Effector CD8-positive, alpha-beta T cell (primary cell): ENCODE measurements around the gene TMEM178A.
"Not testable (repeated sequence)": the region's sequence is repeated elsewhere in the genome, so short reads cannot be mapped to it uniquely, and the experiment has no call there.

Experiments used
- DNase-seq: peaks from one replicate; lab custom pipeline; 2025; lab: John Stamatoyannopoulos, UW

Gene TMEM178A

DNA sequence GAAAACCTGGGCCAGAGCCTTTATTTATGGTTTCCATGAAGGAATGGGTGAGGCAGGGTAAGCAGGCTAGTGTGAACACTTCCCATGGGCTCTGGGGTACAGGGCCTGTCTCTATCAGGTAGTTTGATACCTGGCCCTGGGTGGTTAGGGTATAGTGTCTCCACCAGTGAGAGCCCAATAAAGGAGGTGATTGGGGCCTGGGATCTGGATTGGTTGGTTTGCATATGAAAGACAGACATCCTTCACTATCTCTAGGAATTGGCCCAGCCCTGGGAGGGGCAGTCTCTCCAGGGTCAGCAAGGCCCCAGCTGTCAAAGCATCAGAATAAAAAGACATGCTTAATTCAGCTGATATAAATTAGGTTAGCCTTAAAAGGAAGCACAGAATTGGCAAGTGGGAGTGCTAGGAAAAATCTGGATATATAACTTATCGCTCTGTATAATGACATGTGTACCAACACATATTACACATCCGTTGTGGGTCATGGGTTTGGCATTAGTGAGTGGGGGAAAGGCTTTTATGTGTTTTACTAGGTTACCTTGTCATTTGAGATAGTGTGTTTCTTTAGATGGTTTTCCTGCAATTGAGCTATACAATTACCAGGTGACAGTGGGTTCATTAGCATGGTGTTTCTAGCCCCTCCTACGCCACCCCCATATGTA lies 18.5 kb upstream of the TMEM178A start:
- DNase-seq = no peak

DNA sequence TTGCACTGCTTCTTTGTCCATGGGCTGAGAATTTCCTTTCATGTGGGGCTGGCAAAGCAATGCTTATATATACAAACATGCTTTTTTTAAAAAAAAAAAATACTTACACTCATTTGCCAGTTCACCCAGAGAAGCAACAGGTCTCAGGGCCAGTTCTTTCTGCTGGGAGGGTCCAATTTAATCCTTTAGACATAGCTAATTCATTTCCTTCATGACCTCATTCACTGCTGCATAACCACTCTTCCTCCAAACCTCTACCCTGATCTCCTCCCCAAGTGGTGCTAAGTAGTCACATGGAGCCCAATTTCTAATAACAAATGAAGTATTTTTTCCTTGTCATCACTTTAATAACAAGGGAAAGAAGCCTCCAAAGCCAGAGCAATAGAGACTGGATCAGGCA lies 17.1 kb upstream of the TMEM178A start:
- no peak for DNase-seq

DNA sequence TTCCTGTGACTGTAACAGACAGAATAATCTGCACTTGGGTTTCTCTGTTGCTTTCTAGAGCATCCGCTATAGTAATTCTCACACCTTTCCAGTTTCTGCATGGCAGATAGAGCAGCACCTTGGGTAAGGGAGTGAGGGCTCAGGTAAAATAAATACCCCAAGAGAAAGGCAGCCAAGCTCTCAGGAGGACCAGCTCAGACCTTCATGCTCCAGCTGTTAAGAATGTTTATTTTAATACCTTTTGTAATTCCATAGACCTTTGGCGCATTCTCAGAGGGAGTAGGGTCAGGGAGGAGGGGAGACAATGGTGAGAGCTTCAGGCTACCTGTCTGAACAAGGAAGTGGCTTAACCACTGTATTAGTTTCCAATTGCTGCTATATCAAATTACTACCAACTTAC lies 16.2 kb upstream of the TMEM178A start:
- DNase-seq = no peak

DNA sequence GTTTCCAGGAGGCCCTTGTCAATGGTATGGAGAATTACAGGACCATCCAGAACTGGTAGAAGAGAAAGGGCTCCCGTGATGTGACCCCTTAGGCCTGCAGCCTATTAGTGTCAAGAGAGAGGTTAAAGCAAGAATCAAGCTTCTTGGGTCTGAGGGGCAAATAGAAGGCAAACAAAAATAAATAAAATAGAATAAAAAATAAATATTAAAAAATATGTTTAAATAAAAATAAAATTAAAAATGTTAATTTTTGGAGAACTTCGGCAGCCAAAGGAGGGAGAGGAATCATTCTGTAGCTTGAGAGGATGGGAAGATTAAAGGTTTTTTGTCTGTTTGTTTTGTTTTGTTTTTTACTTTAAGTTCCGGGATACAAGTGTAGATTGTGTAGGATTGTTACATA lies 15.2 kb upstream of the TMEM178A start:
- DNase-seq = no peak

DNA sequence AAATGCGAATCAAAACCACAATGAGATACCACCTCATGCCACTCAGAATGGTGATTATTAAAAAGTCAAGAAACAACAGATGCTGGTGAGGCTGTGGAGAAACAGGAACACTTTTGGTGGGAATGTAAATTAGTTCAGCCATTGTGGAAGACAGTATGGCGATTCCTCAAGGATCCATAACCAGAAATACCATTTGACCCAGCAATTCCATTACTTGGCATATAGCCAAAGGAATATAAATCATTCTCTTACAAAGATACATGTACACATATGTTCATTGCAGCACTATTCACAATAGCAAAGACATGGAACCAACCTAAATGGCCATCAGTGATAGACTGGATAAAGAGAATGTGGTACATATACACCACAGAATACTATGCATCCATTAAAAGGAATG lies 9.5 kb upstream of the TMEM178A start:
- not testable (repeated sequence) for DNase-seq

DNA sequence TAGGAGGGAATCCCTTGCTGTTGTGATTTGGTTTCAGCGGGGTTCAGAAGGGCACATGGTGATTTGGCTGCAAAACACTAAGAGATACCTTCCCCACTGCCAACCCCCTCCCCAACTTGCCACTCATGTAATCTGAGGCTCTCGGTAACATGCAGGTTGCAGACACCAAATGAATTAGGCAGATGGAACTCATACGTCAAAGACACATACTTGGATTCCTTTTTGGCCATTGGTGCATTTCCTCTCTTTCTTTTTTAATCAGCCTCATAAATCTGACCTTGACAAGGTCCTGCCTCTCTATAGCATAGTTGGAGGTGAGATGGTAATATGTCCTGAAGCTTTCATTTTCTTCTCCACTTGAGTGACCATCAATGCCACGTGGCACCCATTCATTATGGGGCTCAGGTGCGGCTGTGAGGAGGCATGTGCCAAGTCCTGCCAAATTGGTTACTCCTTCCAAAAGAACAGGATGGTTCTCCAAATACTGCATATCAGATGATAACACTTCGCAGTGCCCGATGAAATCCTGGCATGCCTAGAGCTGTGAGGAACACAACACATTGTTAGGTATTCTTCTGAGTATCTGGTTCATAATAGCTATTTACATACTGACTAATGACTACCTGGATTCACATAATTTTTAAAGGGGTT lies 8.3 kb upstream of the TMEM178A start:
- DNase-seq = no peak

DNA sequence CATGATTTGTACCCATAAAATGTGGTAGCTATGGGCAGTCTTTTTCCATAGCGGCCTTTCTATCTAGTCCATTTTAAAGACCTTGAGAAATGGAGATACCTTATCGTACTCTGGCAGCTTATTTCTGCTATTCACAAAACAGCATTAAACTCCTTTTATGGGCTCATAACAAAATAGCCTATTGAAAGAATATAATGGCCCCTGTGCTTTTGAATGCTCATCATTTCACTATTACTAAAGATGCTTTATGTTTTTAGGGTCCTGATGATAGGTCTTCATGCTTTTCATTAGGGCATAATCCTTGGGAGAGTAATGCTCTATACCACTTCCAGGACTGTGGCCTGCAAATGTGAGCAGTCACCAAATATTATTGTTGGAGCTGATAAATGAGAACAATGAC lies 7.3 kb upstream of the TMEM178A start:
- no peak for DNase-seq

DNA sequence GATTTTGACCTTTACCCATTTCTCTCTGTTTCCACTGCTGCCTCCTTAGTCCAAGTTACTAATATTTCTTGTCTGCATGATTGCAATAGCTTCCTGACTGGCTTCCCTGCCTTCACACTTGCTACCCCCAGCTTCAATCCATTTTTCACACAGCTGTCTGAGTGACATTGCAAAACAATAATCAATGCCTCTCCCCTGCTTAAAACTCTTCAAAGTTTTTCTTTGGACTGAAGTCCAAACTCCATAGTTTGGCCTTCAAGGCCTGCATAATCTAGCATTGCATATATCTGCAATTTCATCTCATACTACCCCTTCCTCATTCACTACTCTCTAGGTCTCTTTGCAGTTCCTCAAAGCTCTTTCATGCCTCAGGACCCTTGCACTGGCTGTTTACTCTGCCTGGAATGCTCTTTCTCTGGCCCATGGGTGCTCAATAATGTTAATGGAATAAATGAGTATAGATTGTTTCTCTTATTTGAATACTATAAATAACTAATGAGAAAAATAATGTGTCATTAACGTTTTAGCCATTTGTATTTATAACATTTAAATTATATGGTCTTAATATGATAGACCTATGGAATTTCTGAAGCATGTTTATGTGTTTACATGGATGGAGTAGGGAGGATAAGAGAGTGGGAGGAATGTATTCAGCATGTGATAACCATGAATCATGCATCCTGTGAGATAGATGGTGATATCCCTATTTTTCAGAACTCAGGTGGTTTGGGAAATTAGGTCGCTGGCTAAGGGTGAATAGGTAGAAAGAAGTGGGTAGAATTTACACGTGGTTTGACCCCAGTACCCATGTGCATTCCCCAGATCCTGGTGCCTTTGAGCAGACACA lies 5.7 kb upstream of the TMEM178A start:
- DNase-seq = no peak

DNA sequence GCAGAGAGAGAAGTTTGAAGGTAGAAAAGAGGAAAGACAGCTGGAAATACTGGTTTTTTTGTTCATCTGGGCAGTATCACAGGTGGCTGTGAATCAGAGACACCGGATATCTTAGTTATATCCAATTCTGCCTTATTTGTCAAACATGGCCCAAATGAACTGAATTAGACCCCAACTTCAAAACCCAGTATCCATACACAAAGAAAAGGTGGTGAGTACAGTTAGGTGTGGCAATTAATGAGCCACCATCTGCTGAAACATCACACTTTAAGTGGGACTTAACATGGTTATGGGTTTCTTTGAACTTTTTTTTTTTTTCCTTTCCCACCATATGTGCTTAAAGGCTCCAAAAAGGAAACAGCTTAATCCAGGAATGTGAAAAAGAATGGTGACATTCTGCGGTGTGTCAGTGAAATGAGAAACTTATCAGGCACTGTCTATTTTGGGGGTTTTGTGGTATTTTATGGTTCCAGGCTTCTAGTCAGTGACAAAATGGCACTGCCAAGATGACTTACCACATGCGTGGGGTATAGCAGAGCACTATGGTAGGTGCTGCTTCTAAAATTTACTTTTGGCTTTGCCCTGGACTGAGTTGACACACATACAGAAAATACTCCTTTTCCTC lies 5.0 kb upstream of the TMEM178A start:
- no peak for DNase-seq

DNA sequence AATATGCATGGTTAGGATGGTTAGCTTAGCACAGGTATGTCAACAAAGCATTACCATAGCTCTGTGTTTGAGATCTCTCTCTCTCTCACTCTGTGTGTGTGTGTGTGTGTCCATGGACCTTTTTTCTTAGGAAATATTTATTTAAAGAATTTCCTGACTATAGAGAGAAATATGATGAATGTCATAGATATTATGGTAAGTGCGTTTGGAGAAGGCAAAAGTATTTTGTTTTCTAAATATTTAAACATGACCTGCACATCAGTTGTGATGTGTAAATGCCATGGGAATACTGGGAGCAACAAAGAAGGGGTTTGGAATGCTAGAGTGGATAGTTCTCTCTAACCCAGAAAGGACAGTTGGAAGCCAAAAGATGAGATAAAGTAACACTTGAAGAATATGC lies 3.9 kb upstream of the TMEM178A start:
- DNase-seq = no peak

DNA sequence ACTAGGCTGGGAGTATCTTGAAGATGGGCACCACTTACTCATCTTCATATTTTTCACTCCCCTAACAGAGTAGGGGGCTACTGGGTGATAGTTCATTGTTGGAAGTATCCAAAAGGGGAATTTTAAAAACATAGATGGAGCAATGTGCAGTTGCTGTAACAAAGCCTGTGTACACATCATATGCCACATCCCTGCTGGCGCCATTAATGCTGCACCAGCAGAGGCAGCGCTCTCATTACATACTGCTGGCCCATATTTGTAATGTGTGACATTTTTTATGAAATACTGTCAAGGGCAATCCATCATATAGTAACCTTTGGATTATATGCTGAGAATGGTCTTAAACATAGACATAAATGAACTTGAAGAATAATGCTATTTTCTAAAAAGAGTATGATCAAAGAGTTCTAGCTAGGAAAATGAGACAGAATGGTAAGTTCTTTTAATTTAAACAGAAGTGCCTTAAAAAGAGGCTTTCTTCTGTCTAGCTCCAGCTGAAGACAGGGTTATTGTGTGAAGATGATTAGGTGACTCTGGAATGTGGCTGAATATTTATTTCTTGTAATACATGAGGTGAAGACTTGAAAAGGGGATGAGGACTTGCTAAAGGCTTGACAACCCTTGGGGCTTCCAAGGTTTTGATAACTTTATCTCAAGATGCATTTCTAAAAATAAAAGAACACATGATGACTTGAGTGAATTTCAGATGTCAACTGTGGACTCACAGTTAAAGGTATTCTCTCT lies 2.4 kb upstream of the TMEM178A start:
- no peak for DNase-seq

DNA sequence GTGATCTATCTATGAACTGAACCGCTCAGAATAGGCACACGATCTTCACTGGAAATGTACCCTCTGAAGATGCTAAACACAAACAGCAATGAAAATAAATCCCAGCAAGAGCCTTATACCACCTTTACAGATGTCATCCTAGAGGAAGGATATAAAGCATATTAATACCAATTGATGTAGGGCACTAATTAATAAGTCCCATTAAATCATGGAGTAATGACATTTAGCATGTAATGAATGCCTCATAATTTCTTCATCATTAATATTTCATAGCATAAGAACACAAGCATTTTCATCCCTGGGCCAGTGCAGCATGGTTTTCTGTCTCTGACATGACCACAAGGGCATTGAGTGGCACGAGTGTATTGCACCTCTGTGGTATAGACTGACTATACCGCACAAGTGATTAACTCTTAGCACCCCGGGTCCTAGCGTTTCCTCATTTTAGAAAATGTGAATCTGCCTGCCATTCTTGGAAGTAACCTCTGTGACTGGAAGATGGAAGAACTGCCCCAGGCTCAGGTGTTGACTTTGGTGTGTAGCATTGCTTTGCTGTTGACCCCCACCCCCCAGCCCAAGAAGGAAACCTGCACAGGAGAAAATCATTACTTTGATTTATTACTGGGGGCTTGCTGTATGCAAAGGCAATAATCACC lies 1.4 kb upstream of the TMEM178A start:
- DNase-seq = no peak

DNA sequence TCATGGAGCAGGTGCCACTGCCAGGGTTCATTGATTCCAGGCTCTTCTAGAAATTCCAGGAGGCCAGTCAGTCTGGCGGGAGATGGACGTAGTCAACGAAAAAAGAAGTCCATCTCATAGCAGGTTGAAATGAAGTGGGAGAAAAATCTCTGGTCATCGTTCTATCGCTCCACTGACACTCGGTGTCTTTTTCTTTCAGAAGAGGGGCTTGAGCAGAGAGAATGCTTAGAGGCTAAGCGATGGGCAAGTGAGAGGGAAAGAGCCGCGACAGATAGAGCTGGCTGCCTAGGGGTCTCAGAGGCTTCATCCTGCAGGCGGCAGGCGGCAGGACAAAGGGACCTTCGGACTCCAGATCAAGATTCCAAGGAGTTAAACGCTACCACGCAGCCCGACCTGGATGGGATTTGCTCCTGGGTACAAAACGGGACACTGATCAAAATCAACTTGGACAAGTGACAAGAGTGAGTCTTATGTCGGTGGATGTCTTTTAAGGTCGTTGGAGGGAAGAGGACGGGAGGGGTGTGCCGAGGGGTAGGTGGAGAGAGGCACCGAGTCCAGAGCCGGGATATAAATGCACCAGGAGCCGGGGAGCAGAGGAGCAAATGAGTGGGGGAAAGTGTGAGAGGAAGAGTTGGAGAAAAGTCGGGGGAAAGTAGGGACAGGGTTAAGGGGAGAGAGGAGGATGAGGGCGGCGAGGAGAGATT lies 677 bp upstream of the TMEM178A start:
- no peak for DNase-seq

DNA sequence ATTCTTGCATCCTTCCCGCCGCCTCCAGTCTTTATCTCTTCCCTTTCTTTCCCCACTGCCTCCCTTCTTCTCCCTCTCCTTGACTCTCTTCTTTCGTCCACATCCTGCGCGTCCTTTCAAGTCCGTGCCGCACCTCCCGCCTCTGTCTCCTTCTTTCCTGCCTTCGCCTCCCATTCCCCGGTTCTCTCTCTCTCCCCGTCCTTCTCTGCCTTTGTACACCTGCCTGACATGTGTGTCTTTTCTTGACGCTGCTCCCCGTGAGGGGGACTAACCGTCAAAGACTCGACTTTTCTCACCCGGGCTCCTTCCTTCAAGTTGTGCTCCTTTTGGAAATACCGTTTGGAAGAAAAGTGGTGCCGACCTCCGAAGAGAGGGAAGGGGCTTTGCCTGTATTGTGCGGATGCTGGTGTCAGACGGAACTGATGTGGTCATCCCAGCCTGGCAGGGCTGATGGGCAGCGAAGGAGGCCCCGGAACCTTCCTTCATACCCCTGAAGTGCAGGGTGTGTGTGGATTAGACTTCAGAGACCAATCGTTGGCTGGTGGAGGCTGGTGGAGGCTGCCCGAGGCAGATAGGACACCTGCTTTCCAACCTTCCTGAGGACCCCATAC lies 879 bp downstream of the TMEM178A start:
- DNase-seq = no peak

DNA sequence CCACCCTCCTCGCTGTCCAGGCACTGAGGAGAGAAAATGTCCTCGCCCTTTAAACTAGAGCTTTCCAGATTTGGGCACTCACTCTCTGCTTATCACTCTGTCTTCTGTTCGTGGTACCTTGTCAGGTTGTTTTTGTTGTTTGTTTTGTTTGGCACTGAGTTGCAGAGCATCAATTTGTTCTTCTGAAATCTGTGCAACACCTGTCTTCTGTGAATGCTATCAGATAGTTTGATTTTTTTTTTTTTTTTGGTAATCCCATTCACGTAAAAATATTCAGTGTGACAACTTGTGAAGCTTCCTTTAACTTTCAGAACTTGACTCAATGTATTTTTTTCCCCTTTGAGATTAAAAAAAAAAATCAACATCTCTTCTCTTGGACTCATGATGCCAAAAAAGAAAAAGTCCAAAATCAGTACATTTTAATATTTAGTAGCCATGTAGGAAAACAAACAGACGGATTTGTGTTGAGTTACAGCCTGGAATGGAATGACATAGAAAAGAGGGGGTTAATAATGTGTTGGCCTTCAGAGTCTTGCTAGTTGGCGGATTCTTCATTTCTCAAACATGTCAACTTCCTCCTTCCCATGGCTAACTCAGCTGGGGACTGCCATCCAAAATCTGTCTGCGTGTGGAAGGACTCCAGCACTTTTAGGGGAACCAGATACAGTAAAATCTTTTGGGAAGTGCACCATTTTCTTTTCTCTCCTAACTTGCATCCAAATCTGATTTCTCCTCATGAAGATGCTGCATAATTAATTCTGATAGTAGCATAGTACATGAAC lies 1.6 kb downstream of the TMEM178A start:
- DNase-seq = no peak

DNA sequence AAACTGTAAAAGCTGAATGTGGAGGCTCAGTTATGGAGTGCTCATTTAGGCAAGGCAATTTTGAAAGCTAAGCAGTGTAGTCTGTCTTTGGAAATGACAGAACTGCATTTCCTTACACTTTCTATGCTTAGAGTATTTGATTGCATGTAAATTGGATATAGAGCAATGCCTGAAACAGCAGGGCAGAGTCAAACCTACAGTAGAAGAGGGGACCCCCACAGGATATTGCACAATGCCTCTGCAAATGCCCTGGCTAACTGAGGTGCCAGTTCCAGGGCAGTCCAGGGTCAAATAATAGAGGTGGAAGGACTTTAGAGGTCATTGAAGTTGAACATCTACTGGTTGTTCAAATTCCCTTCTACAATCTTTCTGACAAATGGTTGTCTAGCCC lies 2.2 kb downstream of the TMEM178A start:
- no peak for DNase-seq

DNA sequence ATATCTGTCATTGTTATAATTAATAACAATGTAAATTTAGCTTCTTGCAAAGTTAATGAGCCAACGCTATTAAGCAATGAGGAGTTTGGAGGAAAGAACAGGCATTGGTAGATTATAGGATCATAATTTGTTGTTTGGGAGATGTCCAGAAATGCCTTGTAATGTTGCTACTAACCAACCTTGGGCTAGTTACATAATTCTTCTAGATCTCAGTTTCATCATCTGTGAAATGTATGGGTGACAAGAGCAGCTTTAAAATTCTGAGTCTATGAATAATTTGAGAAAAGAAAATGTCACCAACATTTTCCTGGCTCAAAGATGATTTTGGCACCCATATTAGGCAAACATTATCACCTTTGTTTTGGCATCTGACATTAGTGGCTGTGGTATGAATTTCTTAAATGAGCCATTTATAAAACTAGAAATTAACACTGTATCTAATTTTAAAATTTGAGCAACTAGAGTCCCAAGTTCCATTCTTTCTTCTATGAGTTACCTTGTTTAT lies 2.9 kb downstream of the TMEM178A start:
- no peak for DNase-seq

DNA sequence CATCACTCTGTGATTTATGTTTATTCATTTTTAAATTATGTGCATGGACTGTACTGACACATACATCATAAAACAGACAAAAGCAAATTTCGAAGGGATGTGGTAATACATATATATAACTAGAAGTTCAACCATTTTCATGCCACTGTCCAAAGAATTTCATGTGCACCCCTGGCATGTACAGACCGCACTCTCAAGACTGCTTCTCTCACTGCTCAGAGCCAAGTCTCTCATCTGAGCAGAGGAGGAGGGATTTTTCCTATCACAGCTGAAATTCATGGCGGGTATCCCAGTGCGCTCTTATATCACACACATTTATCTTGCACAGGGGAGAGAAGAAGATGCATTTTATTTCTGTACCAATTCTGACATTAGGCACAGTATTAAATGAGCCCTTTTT lies 5.9 kb downstream of the TMEM178A start:
- no peak for DNase-seq

DNA sequence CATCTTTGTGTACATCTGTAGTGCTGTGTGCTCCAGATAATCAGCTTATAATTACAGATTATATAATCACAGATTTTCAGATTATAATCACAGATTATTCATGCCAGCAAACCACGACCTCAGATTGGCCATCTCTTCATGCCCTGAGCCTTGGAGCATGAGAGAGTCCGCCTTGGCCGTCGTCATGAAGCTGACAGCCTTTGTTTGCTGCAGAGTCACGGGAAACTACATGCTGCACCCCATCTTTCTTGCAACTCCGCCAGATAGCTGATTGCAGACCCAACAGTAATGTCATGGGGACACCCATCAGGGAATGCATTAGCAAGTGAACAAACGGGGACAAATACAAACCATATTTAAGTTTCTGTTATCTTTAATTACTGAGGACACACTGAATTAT lies 7.3 kb downstream of the TMEM178A start:
- DNase-seq = no peak
